Measurements from ENCODE around the gene EFCAB8.

Gene EFCAB8

GRCh38 chr20:32858701-32859372, at the start of gene EFCAB8:
EFCAB8 (plus strand) TSS chr20:32858923; CDS start chr20:32863793, 4,870 bp downstream.
- no peak for DNase-seq (ENCODE audit: extremely low read depth in 1 of 2, low read depth in 1 of 2)

GRCh38 chr20:32809907-32810306, 48.8 kb upstream of the EFCAB8 start:
- DNase-seq (ENCODE audit: extremely low read depth in 1 of 2, low read depth in 1 of 2): no peak

GRCh38 chr20:32810941-32811340, 47.8 kb upstream of the EFCAB8 start:
- no peak for DNase-seq (ENCODE audit: extremely low read depth in 1 of 2, low read depth in 1 of 2)

- DNase-seq (ENCODE audit: extremely low read depth in 1 of 2, low read depth in 1 of 2): no peak
Measured at GRCh38 chr20:32811886-32812285, 46.8 kb upstream of the EFCAB8 start.

GRCh38 chr20:32819992-32820697, 38.6 kb upstream of the EFCAB8 start:
- DNase-seq (ENCODE audit: extremely low read depth in 1 of 2, low read depth in 1 of 2): peak; percentile 26 to 80

- no peak for DNase-seq (ENCODE audit: extremely low read depth in 1 of 2, low read depth in 1 of 2)
Measured at GRCh38 chr20:32820698-32821377, 37.9 kb upstream of the EFCAB8 start.

GRCh38 chr20:32822225-32822624, 36.5 kb upstream of the EFCAB8 start:
- DNase-seq (ENCODE audit: extremely low read depth in 1 of 2, low read depth in 1 of 2): no peak

- DNase-seq (ENCODE audit: extremely low read depth in 1 of 2, low read depth in 1 of 2): no peak
Measured at GRCh38 chr20:32823078-32823477, 35.6 kb upstream of the EFCAB8 start.

GRCh38 chr20:32823737-32824588, 34.8 kb upstream of the EFCAB8 start:
- DNase-seq (ENCODE audit: extremely low read depth in 1 of 2, low read depth in 1 of 2): no peak

- no peak for DNase-seq (ENCODE audit: extremely low read depth in 1 of 2, low read depth in 1 of 2)
Measured at GRCh38 chr20:32828029-32828680, 30.6 kb upstream of the EFCAB8 start.

GRCh38 chr20:32829311-32830005, 29.3 kb upstream of the EFCAB8 start:
- no peak for DNase-seq (ENCODE audit: extremely low read depth in 1 of 2, low read depth in 1 of 2)

- no peak for DNase-seq (ENCODE audit: extremely low read depth in 1 of 2, low read depth in 1 of 2)
Measured at GRCh38 chr20:32830437-32830836, 28.3 kb upstream of the EFCAB8 start.

- no peak for DNase-seq (ENCODE audit: extremely low read depth in 1 of 2, low read depth in 1 of 2)
Measured at GRCh38 chr20:32831982-32832381, 26.7 kb upstream of the EFCAB8 start.

- no peak for DNase-seq (ENCODE audit: extremely low read depth in 1 of 2, low read depth in 1 of 2)
Measured at GRCh38 chr20:32832664-32833063, 26.1 kb upstream of the EFCAB8 start.

- DNase-seq (ENCODE audit: extremely low read depth in 1 of 2, low read depth in 1 of 2): no peak
Measured at GRCh38 chr20:32834972-32835371, 23.8 kb upstream of the EFCAB8 start.

GRCh38 chr20:32837157-32837556, 21.6 kb upstream of the EFCAB8 start:
- DNase-seq (ENCODE audit: extremely low read depth in 1 of 2, low read depth in 1 of 2): no peak

- no peak for DNase-seq (ENCODE audit: extremely low read depth in 1 of 2, low read depth in 1 of 2)
Measured at GRCh38 chr20:32839227-32839981, 19.3 kb upstream of the EFCAB8 start.

- no peak for DNase-seq (ENCODE audit: extremely low read depth in 1 of 2, low read depth in 1 of 2)
Measured at GRCh38 chr20:32839982-32840285, 18.8 kb upstream of the EFCAB8 start.

- DNase-seq (ENCODE audit: extremely low read depth in 1 of 2, low read depth in 1 of 2): no peak
Measured at GRCh38 chr20:32841174-32841573, 17.5 kb upstream of the EFCAB8 start.
